Ovary (tissue), 3 donors: ENCODE data around the gene ST7L.

Source experiments
- CTCF ChIP-seq, 3 donors: fragments of 450-650 bp in 2 of 3; fragments of 200-600 bp in 1 of 3; IDR thresholded peaks; one replicate each; pipeline versions ENCODE4 v1.5.1 to v1.8.0; 2016 to 2022; ENCODE audit warnings: antibody characterized with exemption in 3 of 3, mild to moderate bottlenecking in 1 of 3
- EP300 ChIP-seq: sonication (generic); formaldehyde crosslinking; IDR thresholded peaks from one replicate; pipeline ENCODE4 v1.6.1; 2017; ENCODE audit warnings: antibody characterized with exemption
- POLR2A ChIP-seq: fragments of 450-650 bp; IDR thresholded peaks from one replicate; pipeline ENCODE4 v1.6.1; 2017; ENCODE audit warnings: antibody characterized with exemption, mild to moderate bottlenecking, moderate library complexity
- donor health status: DM: no; HTN: no; CAD: no.

GRCh38 chr1:112619518-112620376 lies 806 bp upstream of the ST7L start, which contains the start of gene CAPZA1:
- TF ChIP-seq POLR2A = peak; percentile 88
- TF ChIP-seq CTCF (IDR thresholded peaks at IDR 0.05) = no peak
- TF ChIP-seq EP300 = no peak
